IMR-90 (cell line): ENCODE results near the gene KCNQ1. TPM values are rescaled to one million over a fixed set of nuclear protein-coding genes. Genes with fewer than 3 reads are reported as not detected.

Experiments
- ATAC-seq: fragments of 200-7000 bp; cut with Tn5 transposase; 2 replicates; pipeline ENCODE4 v1.9.1; 2020; ENCODE audit warnings: low read depth, mild to moderate bottlenecking, moderate library complexity
- BruUV-seq: library from RNA; stranded (reverse); fragments of 400-500 nt; replicated peaks from 2 replicates; lab custom pipeline; 2021; lab: Mats Ljungman, UMichigan
- CTCF ChIA-PET: fragments of 300-600 bp; formaldehyde crosslinking; extraction: SDS; loops from one replicate; lab custom pipeline; 2021; ENCODE audit warnings: antibody characterized with exemption; lab: Yijun Ruan, JAX
- POLR2A ChIA-PET: fragments of 300-600 bp; sonication (Branson Sonifier 250); formaldehyde crosslinking; loops from one replicate; lab custom pipeline; 2022; ENCODE audit warnings: antibody characterized with exemption; ENCODE audit not compliant: unreplicated experiment; lab: Charles Lee
- DNase-seq: peaks from one replicate; pipeline ENCODE4 v3.0.0; 2013
- H2AFZ ChIP-seq: replicated peaks from 2 replicates; pipeline ENCODE3; 2013; ENCODE audit warnings: low read length, mild to moderate bottlenecking; ENCODE audit not compliant: poor library complexity
- H2AK5ac ChIP-seq: 2 replicates; pipeline ENCODE4 v1.6.1; 2013; ENCODE audit warnings: low read depth, low read length, inconsistent platforms
- H2AK9ac ChIP-seq: replicated peaks from 2 replicates; pipeline ENCODE3; 2013; ENCODE audit warnings: mild to moderate bottlenecking, low read depth, low read length, moderate library complexity; ENCODE audit not compliant: poor library complexity
- H2BK120ac ChIP-seq: 2 replicates; pipeline ENCODE4 v1.6.1; 2013; ENCODE audit warnings: low read depth, low read length, inconsistent platforms
- H2BK15ac ChIP-seq: 3 replicates; pipeline ENCODE4 v1.6.1; 2013; ENCODE audit warnings: low read depth, low read length, inconsistent platforms
- H2BK20ac ChIP-seq: 2 replicates; pipeline ENCODE4 v1.6.1; 2013; ENCODE audit warnings: low read depth, mild to moderate bottlenecking, inconsistent platforms, low read length, moderate library complexity
- H2BK5ac ChIP-seq: 2 replicates; pipeline ENCODE4 v1.6.1; 2013; ENCODE audit warnings: mild to moderate bottlenecking, low read depth, low read length, inconsistent platforms; ENCODE audit not compliant: poor library complexity, severe bottlenecking
- H3K14ac ChIP-seq: replicated peaks from 2 replicates; pipeline ENCODE4 v1.6.1; 2013; ENCODE audit warnings: low read depth, low read length, inconsistent platforms
- H3K18ac ChIP-seq: 2 replicates; pipeline ENCODE4 v1.6.1; 2013; ENCODE audit warnings: low read depth, low read length, control low read depth
- H3K23ac ChIP-seq: 2 replicates; pipeline ENCODE4 v1.6.1; 2013; ENCODE audit warnings: low read depth, low read length, inconsistent platforms
- H3K27ac ChIP-seq: 2 replicates; pipeline ENCODE4 v1.5.1; 2013; ENCODE audit warnings: mild to moderate bottlenecking, control low read depth, low read length; ENCODE audit not compliant: insufficient read depth
- H3K27me3 ChIP-seq: 2 replicates; pipeline ENCODE4 v1.6.1; 2013; ENCODE audit warnings: low read length; ENCODE audit not compliant: control insufficient read depth, insufficient read depth
- H3K36me3 ChIP-seq: 2 replicates; pipeline ENCODE4 v1.6.1; 2013; ENCODE audit warnings: low read length, mixed read lengths; ENCODE audit not compliant: control insufficient read depth, insufficient read depth
- H3K4ac ChIP-seq: 2 replicates; pipeline ENCODE4 v1.6.1; 2013; ENCODE audit warnings: low read depth, low read length, inconsistent platforms
- H3K4me1 ChIP-seq: 2 replicates; pipeline ENCODE4 v1.6.1; 2013; ENCODE audit warnings: low read length, mixed read lengths; ENCODE audit not compliant: control insufficient read depth, insufficient read depth
- H3K4me2 ChIP-seq: 2 replicates; pipeline ENCODE4 v1.6.1; 2013; ENCODE audit warnings: low read depth, mild to moderate bottlenecking, control low read depth, low read length, moderate library complexity
- H3K4me3 ChIP-seq: 2 replicates; pipeline ENCODE4 v1.5.1; 2013; ENCODE audit warnings: low read depth, mild to moderate bottlenecking, control low read depth, low read length, moderate library complexity; ENCODE audit not compliant: insufficient read depth
- H3K56ac ChIP-seq: 2 replicates; pipeline ENCODE4 v1.6.1; 2013; ENCODE audit warnings: low read length, inconsistent platforms; ENCODE audit not compliant: insufficient read depth; ENCODE audit errors: extremely low read depth
- H3K79me1 ChIP-seq, 2 experiments: 2 replicates each; pipeline ENCODE4 v1.6.1; 2013; ENCODE audit warnings: low read length in 2 of 2, inconsistent platforms in 1 of 2, low read depth in 1 of 2
- H3K9ac ChIP-seq: 2 replicates; pipeline ENCODE4 v1.6.1; 2013; ENCODE audit warnings: low read depth, low read length, control low read depth
- H3K9me1 ChIP-seq: 2 replicates; pipeline ENCODE4 v1.6.1; 2013; ENCODE audit warnings: low read length, inconsistent platforms; ENCODE audit not compliant: insufficient read depth
- H3K9me3 ChIP-seq: 2 replicates; pipeline ENCODE4 v1.6.1; 2013; ENCODE audit warnings: low read length; ENCODE audit not compliant: control insufficient read depth, insufficient read depth
- H4K20me1 ChIP-seq: 2 replicates; pipeline ENCODE4 v1.6.1; 2013; ENCODE audit warnings: low read length, inconsistent platforms; ENCODE audit not compliant: insufficient read depth
- H4K5ac ChIP-seq: 2 replicates; pipeline ENCODE4 v1.6.1; 2013; ENCODE audit warnings: mild to moderate bottlenecking, low read depth, low read length, control low read depth
- H4K8ac ChIP-seq, 2 experiments: 2 replicates each; pipeline ENCODE4 v1.6.1; 2013; ENCODE audit warnings: low read depth in 2 of 2, low read length in 2 of 2, control low read depth in 1 of 2, inconsistent platforms in 1 of 2
- H4K91ac ChIP-seq: 2 replicates; pipeline ENCODE4 v1.6.1; 2013; ENCODE audit warnings: low read depth, low read length, inconsistent platforms; ENCODE audit not compliant: insufficient read depth
- BHLHE40 ChIP-seq: fragments of 150-350 bp; IDR thresholded peaks from 2 replicates; pipeline ENCODE4 v1.6.1; 2016; ENCODE audit warnings: mild to moderate bottlenecking, low read depth, low read length
- CEBPB ChIP-seq: IDR thresholded peaks from 2 replicates; pipeline ENCODE4 v1.6.1; 2012; ENCODE audit warnings: low read depth, low read length, improper control_type of control experiment
- CHD1 ChIP-seq: IDR thresholded peaks from 2 replicates; pipeline ENCODE4 v1.6.1; 2012; ENCODE audit warnings: low read depth, low read length, improper control_type of control experiment
- FOS ChIP-seq: fragments of 150-350 bp; IDR thresholded peaks from 2 replicates; pipeline ENCODE4 v1.6.1; 2016; ENCODE audit warnings: low read depth, low read length
- MAFK ChIP-seq: IDR thresholded peaks from 2 replicates; pipeline ENCODE4 v1.6.1; 2012; ENCODE audit warnings: low read depth, low read length, improper control_type of control experiment
- MAZ ChIP-seq: IDR thresholded peaks from 2 replicates; pipeline ENCODE4 v1.6.1; 2012; ENCODE audit warnings: low read depth, mild to moderate bottlenecking, low read length, improper control_type of control experiment, moderate library complexity, borderline replicate concordance
- MXI1 ChIP-seq: IDR thresholded peaks from 2 replicates; pipeline ENCODE4 v1.6.1; 2012; ENCODE audit warnings: low read depth, mild to moderate bottlenecking, low read length, moderate library complexity, borderline replicate concordance
- NFE2L2 ChIP-seq: fragments of 150-350 bp; IDR thresholded peaks from 2 replicates; pipeline ENCODE4 v1.6.1; 2016; ENCODE audit warnings: low read depth, mild to moderate bottlenecking, low read length
- POLR2A ChIP-seq: IDR thresholded peaks from 2 replicates; pipeline ENCODE4 v1.6.1; 2012; ENCODE audit warnings: mild to moderate bottlenecking, low read depth, low read length
- RAD21 ChIP-seq: IDR thresholded peaks from 2 replicates; pipeline ENCODE4 v1.6.1; 2012; ENCODE audit warnings: low read length, improper control_type of control experiment
- RCOR1 ChIP-seq: IDR thresholded peaks from 2 replicates; pipeline ENCODE4 v1.6.1; 2012; ENCODE audit warnings: mild to moderate bottlenecking, low read length, improper control_type of control experiment; ENCODE audit not compliant: insufficient replicate concordance
- SMC3 ChIP-seq: fragments of 150-350 bp; IDR thresholded peaks from 2 replicates; pipeline ENCODE4 v1.6.1; 2016; ENCODE audit warnings: low read depth, mild to moderate bottlenecking, antibody characterized with exemption, low read length, moderate library complexity
- USF2 ChIP-seq: fragments of 150-350 bp; IDR thresholded peaks from 2 replicates; pipeline ENCODE4 v1.6.1; 2017; ENCODE audit warnings: mild to moderate bottlenecking, antibody characterized with exemption, low read length, low read depth
- WGBS, 2 experiments: methylation state at CpG; one replicate each; pipeline versions ENCODE4 v1.1.5 to v1.1.7; 2013; ENCODE audit warnings: missing lambda C conversion rate in 2 of 2; ENCODE audit not compliant: insufficient read length in 1 of 2; ENCODE audit errors: extremely low coverage in 2 of 2; 5-methylcytosine and 5-hydroxymethylcytosine counted together
- dilution Hi-C: fragments of 300-500 bp; cut with HindIII; formaldehyde crosslinking; loops from one replicate; pipeline ENCODE4 v1.14.3; 2018; ENCODE audit warnings: low sequenced_read_pairs; ENCODE audit not compliant: unreplicated experiment
- in situ Hi-C: fragments of 300-500 bp; cut with MboI; formaldehyde crosslinking; loops from 3 replicates; pipeline ENCODE4 v1.14.3; 2019; ENCODE audit warnings: low sequenced_read_pairs, inconsistent platforms, mixed read lengths
- intact Hi-C: fragments of 100-400 bp; cut with micrococcal nuclease; formaldehyde crosslinking; loops from 2 replicates; pipeline ENCODE4 v1.10.0; 2022
- polyA plus RNA-seq, 3 experiments: library from polyadenylated mRNA; depleted of rRNA; stranded (reverse); fragments of >200 nt; gene quantifications; 2 replicates each; pipeline ENCODE4 v1.2.3, GENCODE V29; 2012; ENCODE audit warnings: low replicate concordance in 1 of 3
- total RNA-seq: library from RNA; depleted of rRNA; stranded (reverse); fragments of >200 nt; gene quantifications from 2 replicates; pipeline ENCODE4 v1.2.3, GENCODE V29; 2012
- TF ChIP-seq, protein P1 (sequence below): conservative IDR thresholded peaks from 2 replicates; pipeline ENCODE4 v1.5.1; 2012; ENCODE audit warnings: mild to moderate bottlenecking, low read depth, low read length, improper control_type of control experiment

The KCNQ1 gene
- total and polyA plus RNA-seq, 2 of the 4 experiments (the other 2 are of a cell fraction): 0.07 TPM; not detected in 1

GRCh38 chr11:2593393-2593950, 148.7 kb downstream of the KCNQ1 start:
- Histone ChIP-seq H3K4me3 (no peak overlapping the region), H4K5ac (no peak overlapping the region), H3K9ac (no peak overlapping the region), H3K23ac (no peak overlapping the region), H4K20me1 (no peaks in the 10 kb centered on the region), H3K4me1 (no peaks in the 10 kb centered on the region), H2BK20ac (no peak overlapping the region), H3K4me2 (no peak overlapping the region), H3K4ac (no peak overlapping the region), H4K91ac (no peak overlapping the region), H4K8ac (no peak overlapping the region), H3K14ac (no peak overlapping the region), H2BK5ac (no peak overlapping the region), H2AK9ac (peak overlapping the region; percentile 42), H2AK5ac (no peak overlapping the region), H3K27me3 (peaks cover 22% of the 10 kb centered on the region; the same call in 1 of the 2 replicates), H3K27ac (no peak overlapping the region), H3K9me3 (peaks cover 4% of the 10 kb centered on the region), H3K36me3 (no peaks in the 10 kb centered on the region), H2BK15ac (no peak overlapping the region), H3K18ac (no peak overlapping the region), H2BK120ac (no peak overlapping the region), H3K56ac (no peak overlapping the region), H3K9me1 (no peaks in the 10 kb centered on the region), H2AFZ (no peak overlapping the region), H3K79me1 (no peaks in the 10 kb centered on the region)
- no peak for TF ChIP-seq NFE2L2
- TF ChIP-seq RAD21: no peak
- TF ChIP-seq CHD1: no peak
- TF ChIP-seq BHLHE40: no peak
- TF ChIP-seq MAZ: no peak
- no peak for TF ChIP-seq FOS
- TF ChIP-seq MAFK: no peak
- no peak for TF ChIP-seq CEBPB
- no peak for TF ChIP-seq SMC3
- TF ChIP-seq RCOR1: no peak
- TF ChIP-seq POLR2A: no peak
- no peak for TF ChIP-seq MXI1
- TF ChIP-seq, protein P1, sequence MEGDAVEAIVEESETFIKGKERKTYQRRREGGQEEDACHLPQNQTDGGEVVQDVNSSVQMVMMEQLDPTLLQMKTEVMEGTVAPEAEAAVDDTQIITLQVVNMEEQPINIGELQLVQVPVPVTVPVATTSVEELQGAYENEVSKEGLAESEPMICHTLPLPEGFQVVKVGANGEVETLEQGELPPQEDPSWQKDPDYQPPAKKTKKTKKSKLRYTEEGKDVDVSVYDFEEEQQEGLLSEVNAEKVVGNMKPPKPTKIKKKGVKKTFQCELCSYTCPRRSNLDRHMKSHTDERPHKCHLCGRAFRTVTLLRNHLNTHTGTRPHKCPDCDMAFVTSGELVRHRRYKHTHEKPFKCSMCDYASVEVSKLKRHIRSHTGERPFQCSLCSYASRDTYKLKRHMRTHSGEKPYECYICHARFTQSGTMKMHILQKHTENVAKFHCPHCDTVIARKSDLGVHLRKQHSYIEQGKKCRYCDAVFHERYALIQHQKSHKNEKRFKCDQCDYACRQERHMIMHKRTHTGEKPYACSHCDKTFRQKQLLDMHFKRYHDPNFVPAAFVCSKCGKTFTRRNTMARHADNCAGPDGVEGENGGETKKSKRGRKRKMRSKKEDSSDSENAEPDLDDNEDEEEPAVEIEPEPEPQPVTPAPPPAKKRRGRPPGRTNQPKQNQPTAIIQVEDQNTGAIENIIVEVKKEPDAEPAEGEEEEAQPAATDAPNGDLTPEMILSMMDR: no peak
- TF ChIP-seq USF2: no peak
- no peak for ATAC-seq
- DNase-seq: no peak
- in situ Hi-C loops: no loop called here
- BruUV-seq: no TSS peak
- intact Hi-C loops: no loop called here
- dilution Hi-C loops: no loop called here
- POLR2A ChIA-PET: interaction anchor here (0.6 kb wide), 1 partner anchor 16 kb away, joined by 3 read pairs; no protein-coding TSS in a partner anchor
- CTCF ChIA-PET: no interaction called here
- 78% methylated on average over 12 of the region's 15 CpGs; no CpG with 5 or more reads in 1 of the 2 experiments for WGBS, 2 experiments
